Measurements from ENCODE around the gene CRABP2. TPM values are rescaled to one million over a fixed set of nuclear protein-coding genes. Genes with fewer than 3 reads are reported as not detected.

CRABP2 gene
- total RNA-seq, 1 donor from 2014 or later, result 110 TPM

GRCh38 chr1:156666862-156667609 is 38.3 kb downstream of the CRABP2 start:
- Mint-ChIP-seq H3K27me3 (ENCODE audit: insufficient read depth, low read depth) (peaks cover 22% of the 10 kb centered on the region), H3K36me3 (peaks cover 14% of the 10 kb centered on the region), H3K27ac (peak overlapping the region; percentile 99), H3K9me3 (no peaks in the 10 kb centered on the region), H3K4me3 (no peak overlapping the region), H3K4me1 (peaks cover 91% of the 10 kb centered on the region)
- peaks cover 9% of the 10 kb centered on the region for H3K36me3 ChIP-seq
- peaks cover 12% of the 10 kb centered on the region for H3K79me2 ChIP-seq (ENCODE audit: low read depth)
- no peaks in the 10 kb centered on the region for H3K27me3 ChIP-seq
- H3K9me3 ChIP-seq (ENCODE audit: low read depth), result no peaks in the 10 kb centered on the region
- peaks cover 88% of the 10 kb centered on the region for H3F3A ChIP-seq (ENCODE audit: low read depth)
- H3K4me2 ChIP-seq, result no peak overlapping the region
- peak overlapping the region; percentile 80 for H3K27ac ChIP-seq
- peaks cover 77% of the 10 kb centered on the region for H3K4me1 ChIP-seq
- no peak overlapping the region for H2AFZ ChIP-seq (replicated peaks)
- no peak for DNase-seq (ENCODE audit: low spot score)
- H3K4me3 ChIP-seq, result no peak overlapping the region
- H4K20me1 ChIP-seq (ENCODE audit: low read depth), result peaks cover 48% of the 10 kb centered on the region
- TF ChIP-seq EZH2 (IDR thresholded peaks at IDR 0.05), result no peak
- TF ChIP-seq, protein P1, sequence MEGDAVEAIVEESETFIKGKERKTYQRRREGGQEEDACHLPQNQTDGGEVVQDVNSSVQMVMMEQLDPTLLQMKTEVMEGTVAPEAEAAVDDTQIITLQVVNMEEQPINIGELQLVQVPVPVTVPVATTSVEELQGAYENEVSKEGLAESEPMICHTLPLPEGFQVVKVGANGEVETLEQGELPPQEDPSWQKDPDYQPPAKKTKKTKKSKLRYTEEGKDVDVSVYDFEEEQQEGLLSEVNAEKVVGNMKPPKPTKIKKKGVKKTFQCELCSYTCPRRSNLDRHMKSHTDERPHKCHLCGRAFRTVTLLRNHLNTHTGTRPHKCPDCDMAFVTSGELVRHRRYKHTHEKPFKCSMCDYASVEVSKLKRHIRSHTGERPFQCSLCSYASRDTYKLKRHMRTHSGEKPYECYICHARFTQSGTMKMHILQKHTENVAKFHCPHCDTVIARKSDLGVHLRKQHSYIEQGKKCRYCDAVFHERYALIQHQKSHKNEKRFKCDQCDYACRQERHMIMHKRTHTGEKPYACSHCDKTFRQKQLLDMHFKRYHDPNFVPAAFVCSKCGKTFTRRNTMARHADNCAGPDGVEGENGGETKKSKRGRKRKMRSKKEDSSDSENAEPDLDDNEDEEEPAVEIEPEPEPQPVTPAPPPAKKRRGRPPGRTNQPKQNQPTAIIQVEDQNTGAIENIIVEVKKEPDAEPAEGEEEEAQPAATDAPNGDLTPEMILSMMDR (IDR thresholded peaks at IDR 0.05), result no peak
- TF ChIP-seq EZH2phosphoT487 (IDR thresholded peaks at IDR 0.05), result no peak
- H3K9ac ChIP-seq, result no peak overlapping the region

GRCh38 chr1:156665539-156665938 is 39.8 kb downstream of the CRABP2 start:
- no peaks in the 10 kb centered on the region for H3K27me3 ChIP-seq
- H3K9ac ChIP-seq, result no peak overlapping the region
- peaks cover 20% of the 10 kb centered on the region for H3K27me3 Mint-ChIP-seq (ENCODE audit: insufficient read depth, low read depth)
- peaks cover 90% of the 10 kb centered on the region for H3F3A ChIP-seq (ENCODE audit: low read depth)
- no peak overlapping the region for H2AFZ ChIP-seq (replicated peaks)
- peak overlapping the region; percentile 100 for H3K27ac Mint-ChIP-seq
- no peaks in the 10 kb centered on the region for H3K36me3 ChIP-seq
- H3K9me3 Mint-ChIP-seq, result no peaks in the 10 kb centered on the region
- TF ChIP-seq EZH2 (IDR thresholded peaks at IDR 0.05) (no peak), EZH2phosphoT487 (IDR thresholded peaks at IDR 0.05) (no peak)
- TF ChIP-seq, protein P1 (IDR thresholded peaks at IDR 0.05), result no peak
- peaks cover 82% of the 10 kb centered on the region for H3K4me1 ChIP-seq
- no peak overlapping the region for H3K4me3 ChIP-seq
- no peak overlapping the region for H3K4me2 ChIP-seq
- peaks cover 33% of the 10 kb centered on the region for H4K20me1 ChIP-seq (ENCODE audit: low read depth)
- peaks cover 93% of the 10 kb centered on the region for H3K4me1 Mint-ChIP-seq
- DNase-seq (ENCODE audit: low spot score), result no peak
- H3K27ac ChIP-seq, result peak overlapping the region; percentile 12
- peak overlapping the region; percentile 71 for H3K4me3 Mint-ChIP-seq
- peaks cover 3% of the 10 kb centered on the region for H3K36me3 Mint-ChIP-seq
- no peaks in the 10 kb centered on the region for H3K9me3 ChIP-seq (ENCODE audit: low read depth)
- no peaks in the 10 kb centered on the region for H3K79me2 ChIP-seq (ENCODE audit: low read depth)

- Histone ChIP-seq H3F3A (ENCODE audit: low read depth) (peaks cover 87% of the 10 kb centered on the region), H2AFZ (replicated peaks) (no peak overlapping the region), H4K20me1 (ENCODE audit: low read depth) (peaks cover 27% of the 10 kb centered on the region), H3K27ac (peak overlapping the region; percentile 22), H3K9ac (no peak overlapping the region), H3K79me2 (ENCODE audit: low read depth) (no peaks in the 10 kb centered on the region), H3K4me3 (no peak overlapping the region), H3K27me3 (no peaks in the 10 kb centered on the region), H3K4me1 (peaks cover 86% of the 10 kb centered on the region), H3K9me3 (ENCODE audit: low read depth) (no peaks in the 10 kb centered on the region), H3K36me3 (no peaks in the 10 kb centered on the region), H3K4me2 (peak overlapping the region; percentile 64)
- Mint-ChIP-seq H3K36me3 (peaks cover 3% of the 10 kb centered on the region), H3K4me3 (peak overlapping the region; percentile 81), H3K27me3 (ENCODE audit: insufficient read depth, low read depth) (peaks cover 18% of the 10 kb centered on the region), H3K4me1 (peaks cover 91% of the 10 kb centered on the region), H3K9me3 (no peaks in the 10 kb centered on the region), H3K27ac (peak overlapping the region; percentile 100)
- TF ChIP-seq EZH2 (IDR thresholded peaks at IDR 0.05) (no peak), EZH2phosphoT487 (IDR thresholded peaks at IDR 0.05) (no peak)
- TF ChIP-seq, protein P1 (IDR thresholded peaks at IDR 0.05), result no peak
- peak; percentile 50 for DNase-seq (ENCODE audit: low spot score)
Observed at GRCh38 chr1:156664767-156665411, 40.5 kb downstream of the CRABP2 start.
